Ishikawa (cell line): ENCODE data around the gene LMO2.
A peak's percentile ranks its signal among the peaks of the same experiment; 100 is the strongest.

Source experiments
- CEBPB ChIP-seq: IDR thresholded peaks from 2 replicates; pipeline ENCODE4 v1.6.1; 2012
- CREB1 ChIP-seq: IDR thresholded peaks from 2 replicates; pipeline ENCODE4 v1.6.1; 2012; ENCODE audit warnings: low read depth
- EGR1 ChIP-seq: IDR thresholded peaks from 2 replicates; pipeline ENCODE4 v1.6.1; 2012
- EP300 ChIP-seq: IDR thresholded peaks from 2 replicates; pipeline ENCODE4 v1.6.1; 2012; ENCODE audit warnings: borderline replicate concordance
- FOXM1 ChIP-seq: IDR thresholded peaks from 2 replicates; pipeline ENCODE4 v1.6.1; 2012; ENCODE audit warnings: low read depth, borderline replicate concordance
- MAX ChIP-seq: IDR thresholded peaks from 2 replicates; pipeline ENCODE4 v1.6.1; 2012
- NFIC ChIP-seq: IDR thresholded peaks from 2 replicates; pipeline ENCODE4 v1.6.1; 2012
- RAD21 ChIP-seq: IDR thresholded peaks from 2 replicates; pipeline ENCODE4 v1.6.1; 2012; ENCODE audit warnings: low read depth
- REST ChIP-seq: IDR thresholded peaks from 2 replicates; pipeline ENCODE4 v1.6.1; 2012; ENCODE audit warnings: low read depth, mild to moderate bottlenecking
- TAF1 ChIP-seq: IDR thresholded peaks from 2 replicates; pipeline ENCODE4 v1.6.1; 2012; ENCODE audit warnings: low read depth, mild to moderate bottlenecking
- TCF12 ChIP-seq: IDR thresholded peaks from 2 replicates; pipeline ENCODE4 v1.6.1; 2012; ENCODE audit warnings: low read depth
- TEAD4 ChIP-seq: IDR thresholded peaks from 2 replicates; pipeline ENCODE4 v1.6.1; 2012
- USF1 ChIP-seq: IDR thresholded peaks from 2 replicates; pipeline ENCODE4 v1.6.1; 2012
- YY1 ChIP-seq: IDR thresholded peaks from 2 replicates; pipeline ENCODE4 v1.6.1; 2012; ENCODE audit warnings: low read depth
- ZBTB7A ChIP-seq: IDR thresholded peaks from 2 replicates; pipeline ENCODE4 v1.6.1; 2012; ENCODE audit warnings: low read depth

The LMO2 gene

GRCh38 chr11:33844236-33844635 is 47.6 kb downstream of the LMO2 start:
- no peak for TF ChIP-seq YY1
- no peak for TF ChIP-seq NFIC
- no peak for TF ChIP-seq EGR1
- TF ChIP-seq FOXM1, result no peak
- TF ChIP-seq CEBPB, result no peak
- no peak for TF ChIP-seq MAX
- TF ChIP-seq EP300, result no peak

GRCh38 chr11:33843018-33843417 is 48.9 kb downstream of the LMO2 start:
- TF ChIP-seq MAX, result no peak
- TF ChIP-seq FOXM1, result no peak
- no peak for TF ChIP-seq TEAD4
- no peak for TF ChIP-seq TCF12
- no peak for TF ChIP-seq ZBTB7A
- TF ChIP-seq EGR1, result no peak
- no peak for TF ChIP-seq TAF1
- no peak for TF ChIP-seq USF1

- TF ChIP-seq YY1 (no peak), CEBPB (no peak), EGR1 (no peak), NFIC (no peak), TEAD4 (no peak), TAF1 (no peak), USF1 (no peak), CREB1 (no peak)
Observed at GRCh38 chr11:33842236-33842915, 49.5 kb downstream of the LMO2 start.

GRCh38 chr11:33835143-33835878 is 56.6 kb downstream of the LMO2 start:
- TF ChIP-seq RAD21 (peak; percentile 36; the same call in 1 of the 2 replicates), TEAD4 (no peak)

GRCh38 chr11:33832676-33833075 is 59.2 kb downstream of the LMO2 start:
- TF ChIP-seq ZBTB7A (no peak), CEBPB (no peak), EGR1 (no peak), FOXM1 (no peak), TEAD4 (no peak), RAD21 (no peak), TAF1 (no peak), REST (no peak), TCF12 (no peak)

- TF ChIP-seq MAX (no peak), TAF1 (no peak), USF1 (no peak), EGR1 (no peak), TEAD4 (no peak), TCF12 (no peak)
Observed at GRCh38 chr11:33830903-33831648, 60.8 kb downstream of the LMO2 start.
